Measurements from ENCODE around the gene ZMYND10.
A peak's percentile ranks its signal among the peaks of the same experiment; 100 is the strongest.

ZMYND10 gene

GRCh38 chr3:50378024-50378423, 32.5 kb upstream of the ZMYND10 start:
- H3K27me3 Mint-ChIP-seq = peaks cover 11% of the 10 kb centered on the region
- H3K4me3 Mint-ChIP-seq = no peak overlapping the region
- peaks cover 5% of the 10 kb centered on the region for H3K4me1 Mint-ChIP-seq (ENCODE audit: low read depth)
- intact Hi-C loops (cut with micrococcal nuclease) = no loop called here
- H3K9me3 Mint-ChIP-seq = no peaks in the 10 kb centered on the region
- H3K36me3 Mint-ChIP-seq (ENCODE audit: low read depth) = no peaks in the 10 kb centered on the region
- no peak overlapping the region for H3K27ac Mint-ChIP-seq

- Mint-ChIP-seq H3K4me1 (ENCODE audit: low read depth) (peaks cover 5% of the 10 kb centered on the region), H3K9me3 (no peaks in the 10 kb centered on the region), H3K27ac (no peak overlapping the region), H3K4me3 (no peak overlapping the region), H3K36me3 (ENCODE audit: low read depth) (no peaks in the 10 kb centered on the region), H3K27me3 (peaks cover 18% of the 10 kb centered on the region)
- intact Hi-C loops (cut with micrococcal nuclease) = no loop called here
Observed at GRCh38 chr3:50375258-50375931, 29.9 kb upstream of the ZMYND10 start.

GRCh38 chr3:50374363-50375257, 29.1 kb upstream of the ZMYND10 start:
- Mint-ChIP-seq H3K27ac (no peak overlapping the region), H3K4me1 (ENCODE audit: low read depth) (peaks cover 5% of the 10 kb centered on the region), H3K36me3 (ENCODE audit: low read depth) (no peaks in the 10 kb centered on the region), H3K9me3 (no peaks in the 10 kb centered on the region), H3K4me3 (no peak overlapping the region), H3K27me3 (peaks cover 22% of the 10 kb centered on the region)
- intact Hi-C loops (cut with micrococcal nuclease) = no loop called here

- Mint-ChIP-seq H3K27me3 (peaks cover 22% of the 10 kb centered on the region), H3K36me3 (ENCODE audit: low read depth) (no peaks in the 10 kb centered on the region), H3K27ac (no peak overlapping the region), H3K4me3 (no peak overlapping the region), H3K4me1 (ENCODE audit: low read depth) (peaks cover 5% of the 10 kb centered on the region), H3K9me3 (no peaks in the 10 kb centered on the region)
- intact Hi-C loops (cut with micrococcal nuclease) = no loop called here
Observed at GRCh38 chr3:50373146-50374051, 27.9 kb upstream of the ZMYND10 start.

- intact Hi-C loops (cut with micrococcal nuclease) = no loop called here
- Mint-ChIP-seq H3K4me3 (no peak overlapping the region), H3K27ac (no peak overlapping the region), H3K36me3 (ENCODE audit: low read depth) (no peaks in the 10 kb centered on the region), H3K27me3 (peaks cover 23% of the 10 kb centered on the region), H3K4me1 (ENCODE audit: low read depth) (peaks cover 5% of the 10 kb centered on the region), H3K9me3 (no peaks in the 10 kb centered on the region)
Observed at GRCh38 chr3:50372349-50372748, 26.8 kb upstream of the ZMYND10 start.

- H3K27ac Mint-ChIP-seq = no peak overlapping the region
- no peak overlapping the region for H3K4me3 Mint-ChIP-seq
- H3K9me3 Mint-ChIP-seq = no peaks in the 10 kb centered on the region
- H3K4me1 Mint-ChIP-seq (ENCODE audit: low read depth) = peaks cover 5% of the 10 kb centered on the region
- intact Hi-C loops (cut with micrococcal nuclease) = no loop called here
- H3K27me3 Mint-ChIP-seq = peaks cover 29% of the 10 kb centered on the region
- no peaks in the 10 kb centered on the region for H3K36me3 Mint-ChIP-seq (ENCODE audit: low read depth)
Observed at GRCh38 chr3:50371133-50371685, 25.7 kb upstream of the ZMYND10 start.

- Mint-ChIP-seq H3K4me3 (no peak overlapping the region), H3K4me1 (ENCODE audit: low read depth) (peaks cover 8% of the 10 kb centered on the region)
Observed at GRCh38 chr3:50370594-50370993, 25.1 kb upstream of the ZMYND10 start.

GRCh38 chr3:50369012-50369670, 23.6 kb upstream of the ZMYND10 start:
- H3K9me3 Mint-ChIP-seq = no peaks in the 10 kb centered on the region

More at GRCh38 chr3:50370594-50370993, 25.1 kb upstream of the ZMYND10 start:
- H3K36me3 Mint-ChIP-seq (ENCODE audit: low read depth) = no peaks in the 10 kb centered on the region
- no peaks in the 10 kb centered on the region for H3K9me3 Mint-ChIP-seq
- intact Hi-C loops (cut with micrococcal nuclease) = no loop called here
- peaks cover 35% of the 10 kb centered on the region for H3K27me3 Mint-ChIP-seq
- H3K27ac Mint-ChIP-seq = no peak overlapping the region

GRCh38 chr3:50365842-50366220, 20.3 kb upstream of the ZMYND10 start:
- intact Hi-C loops (cut with micrococcal nuclease) = no loop called here
- H3K36me3 Mint-ChIP-seq (ENCODE audit: low read depth) = no peaks in the 10 kb centered on the region
- H3K4me3 Mint-ChIP-seq = peak overlapping the region; percentile 64
- peaks cover 40% of the 10 kb centered on the region for H3K27me3 Mint-ChIP-seq
- peak overlapping the region; percentile 25 for H3K27ac Mint-ChIP-seq
- H3K9me3 Mint-ChIP-seq = no peaks in the 10 kb centered on the region
- H3K4me1 Mint-ChIP-seq (ENCODE audit: low read depth) = peaks cover 16% of the 10 kb centered on the region

More at GRCh38 chr3:50369012-50369670, 23.6 kb upstream of the ZMYND10 start:
- Mint-ChIP-seq H3K4me3 (no peak overlapping the region), H3K27ac (no peak overlapping the region), H3K4me1 (ENCODE audit: low read depth) (peaks cover 19% of the 10 kb centered on the region), H3K36me3 (ENCODE audit: low read depth) (no peaks in the 10 kb centered on the region), H3K27me3 (peaks cover 42% of the 10 kb centered on the region)
- intact Hi-C loops (cut with micrococcal nuclease) = no loop called here

GRCh38 chr3:50365080-50365841, 19.7 kb upstream of the ZMYND10 start:
- intact Hi-C loops (cut with micrococcal nuclease) = no loop called here
- peak overlapping the region; percentile 77 for H3K4me3 Mint-ChIP-seq
- H3K4me1 Mint-ChIP-seq (ENCODE audit: low read depth) = peaks cover 16% of the 10 kb centered on the region

GRCh38 chr3:50364573-50365079, 19.1 kb upstream of the ZMYND10 start:
- peak overlapping the region; percentile 47 for H3K27ac Mint-ChIP-seq
- H3K27me3 Mint-ChIP-seq = peaks cover 34% of the 10 kb centered on the region
- peaks cover 19% of the 10 kb centered on the region for H3K4me1 Mint-ChIP-seq (ENCODE audit: low read depth)
- peak overlapping the region; percentile 77 for H3K4me3 Mint-ChIP-seq
- intact Hi-C loops (cut with micrococcal nuclease) = no loop called here
- no peaks in the 10 kb centered on the region for H3K9me3 Mint-ChIP-seq
- H3K36me3 Mint-ChIP-seq (ENCODE audit: low read depth) = no peaks in the 10 kb centered on the region

More at GRCh38 chr3:50365080-50365841, 19.7 kb upstream of the ZMYND10 start:
- H3K9me3 Mint-ChIP-seq = no peaks in the 10 kb centered on the region
- H3K36me3 Mint-ChIP-seq (ENCODE audit: low read depth) = no peaks in the 10 kb centered on the region
- peaks cover 38% of the 10 kb centered on the region for H3K27me3 Mint-ChIP-seq
- peak overlapping the region; percentile 47 for H3K27ac Mint-ChIP-seq

GRCh38 chr3:50359760-50360110, 14.2 kb upstream of the ZMYND10 start:
- peak overlapping the region; percentile 96 for H3K27ac Mint-ChIP-seq
- H3K9me3 Mint-ChIP-seq = no peaks in the 10 kb centered on the region
- intact Hi-C loops (cut with micrococcal nuclease) = loop anchor here (1.0 kb wide), 1 partner anchor 8 kb away; no protein-coding TSS in a partner anchor
- peak overlapping the region; percentile 98 for H3K4me3 Mint-ChIP-seq
- peaks cover 15% of the 10 kb centered on the region for H3K27me3 Mint-ChIP-seq
- H3K36me3 Mint-ChIP-seq (ENCODE audit: low read depth) = peaks cover 48% of the 10 kb centered on the region
- peaks cover 53% of the 10 kb centered on the region for H3K4me1 Mint-ChIP-seq (ENCODE audit: low read depth)

All from dendritic cell treated with granulocyte-macrophage colony-stimulating factor and Interleukin-4, amounts not matched to agents 40 ng/mL and 50 ng/mL, for 4 days (primary cell).